ENCODE measurements around the gene COL4A2.
A peak's percentile ranks its signal among the peaks of the same experiment; 100 is the strongest.

The COL4A2 gene

GRCh38 chr13:110501188-110501587 lies 194.1 kb downstream of the COL4A2 start:
- TF ChIP-seq CTCF (conservative IDR thresholded peaks at IDR 0.05; ENCODE audit: low read length) = no peak
- no peak for DNase-seq (ENCODE audit: low read depth)
- H3K4me3 ChIP-seq (ENCODE audit: low read length) = no peak overlapping the region

GRCh38 chr13:110503037-110503901 lies 196.2 kb downstream of the COL4A2 start:
- H3K4me3 ChIP-seq (ENCODE audit: low read length) = no peak overlapping the region
- DNase-seq (ENCODE audit: low read depth) = peak; percentile 36
- no peak for TF ChIP-seq CTCF (conservative IDR thresholded peaks at IDR 0.05; ENCODE audit: low read length)

- no peak overlapping the region for H3K4me3 ChIP-seq (ENCODE audit: low read length)
- DNase-seq (ENCODE audit: low read depth) = no peak
- no peak for TF ChIP-seq CTCF (conservative IDR thresholded peaks at IDR 0.05; ENCODE audit: low read length)
These were observed 197.0 kb downstream of the COL4A2 start for GRCh38 chr13:110503979-110504499.

- TF ChIP-seq CTCF (conservative IDR thresholded peaks at IDR 0.05; ENCODE audit: low read length) = no peak
- H3K4me3 ChIP-seq (ENCODE audit: low read length) = no peak overlapping the region
- DNase-seq (ENCODE audit: low read depth) = no peak
These were observed 198.5 kb downstream of the COL4A2 start for GRCh38 chr13:110505594-110505993.

- H3K4me3 ChIP-seq (ENCODE audit: low read length) = no peak overlapping the region
- DNase-seq (ENCODE audit: low read depth) = no peak
- TF ChIP-seq CTCF (conservative IDR thresholded peaks at IDR 0.05; ENCODE audit: low read length) = no peak
These were observed 199.3 kb downstream of the COL4A2 start for GRCh38 chr13:110506396-110506795.

- no peak for TF ChIP-seq CTCF (conservative IDR thresholded peaks at IDR 0.05; ENCODE audit: low read length)
- H3K4me3 ChIP-seq (ENCODE audit: low read length) = no peak overlapping the region
- no peak for DNase-seq (ENCODE audit: low read depth)
These were observed 199.9 kb downstream of the COL4A2 start for GRCh38 chr13:110506859-110507566.

All from AG10803 (cell line).